HG03135 (cell line): ENCODE data around the gene UBR7.

Source experiments
- ATAC-seq: cut with Tn5 transposase; IDR thresholded peaks from one replicate; pipeline ENCODE4 v1.9.1; 2021; ENCODE audit warnings: mild to moderate bottlenecking, moderate library complexity; ENCODE audit not compliant: unreplicated experiment

Gene UBR7

DNA sequence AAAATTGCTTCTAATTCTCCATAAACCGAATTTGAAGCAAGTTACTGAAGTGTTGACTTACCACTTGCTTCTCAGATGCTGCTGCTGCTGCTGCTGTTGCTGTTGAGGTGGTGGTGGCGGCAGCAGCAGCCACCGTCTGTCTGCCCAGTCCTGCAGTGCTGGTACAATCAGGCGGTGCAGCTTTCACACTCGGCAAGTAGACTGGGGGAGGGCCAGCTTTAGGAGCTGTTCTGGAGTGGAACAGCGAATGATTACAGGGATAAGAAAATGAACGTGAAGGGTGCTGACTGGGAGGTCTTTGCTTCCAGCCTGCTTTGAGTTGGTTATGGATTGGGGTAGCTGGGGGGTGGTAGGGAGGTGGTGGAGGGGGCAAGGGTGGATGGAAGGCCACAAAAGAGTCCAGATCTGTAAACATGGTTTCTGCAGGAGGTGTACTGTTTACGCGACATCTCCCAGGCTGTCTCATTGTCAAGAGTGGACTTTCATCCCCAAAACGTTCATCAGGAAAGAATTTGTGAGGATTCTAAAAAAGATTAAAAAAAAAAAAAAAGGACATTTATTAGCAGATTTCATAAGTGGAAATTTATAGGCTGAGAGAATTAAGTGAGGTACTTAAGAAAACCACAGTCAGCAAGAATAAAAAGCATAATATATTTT, 38.8 kb downstream of the UBR7 start:
- no peak for ATAC-seq

GRCh38 chr14:93246534-93246933, 39.5 kb downstream of the UBR7 start:
- no peak for ATAC-seq

DNA sequence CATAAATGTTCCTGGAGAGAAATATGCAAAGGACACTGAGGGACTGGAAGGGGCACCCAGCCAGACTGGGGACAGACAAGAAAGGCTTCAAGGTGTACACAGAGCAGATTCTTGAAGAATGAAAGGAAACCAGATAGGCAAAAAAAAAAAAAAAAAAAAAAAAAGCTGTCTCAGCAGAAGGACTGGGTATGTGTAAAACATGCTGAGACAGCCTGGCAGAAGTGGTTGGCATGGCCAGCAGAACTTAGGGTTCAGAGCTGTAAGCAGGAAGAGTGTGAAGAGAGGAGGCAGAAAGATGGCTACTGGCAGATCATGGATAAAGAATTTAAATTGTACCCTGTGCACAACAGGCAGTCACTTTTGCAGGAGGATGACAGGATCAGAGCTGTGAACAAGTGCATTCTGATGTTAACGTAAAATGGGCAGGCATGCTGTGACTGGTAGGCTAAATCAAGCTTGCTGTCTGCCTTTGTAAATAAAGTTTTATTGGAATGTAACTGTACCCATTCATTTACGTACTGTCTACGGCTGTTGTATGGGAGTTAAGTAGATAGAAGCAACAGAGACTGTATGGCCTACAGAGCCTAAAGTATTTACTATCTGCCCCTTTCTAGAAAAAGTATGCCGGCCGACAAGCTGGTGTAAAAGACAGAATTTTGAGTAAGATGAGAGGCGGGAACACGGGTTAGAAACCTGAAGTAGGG, 42.2 kb downstream of the UBR7 start:
- no peak for ATAC-seq

GRCh38 chr14:93262446-93262845, 55.4 kb downstream of the UBR7 start:
- ATAC-seq, result no peak

DNA sequence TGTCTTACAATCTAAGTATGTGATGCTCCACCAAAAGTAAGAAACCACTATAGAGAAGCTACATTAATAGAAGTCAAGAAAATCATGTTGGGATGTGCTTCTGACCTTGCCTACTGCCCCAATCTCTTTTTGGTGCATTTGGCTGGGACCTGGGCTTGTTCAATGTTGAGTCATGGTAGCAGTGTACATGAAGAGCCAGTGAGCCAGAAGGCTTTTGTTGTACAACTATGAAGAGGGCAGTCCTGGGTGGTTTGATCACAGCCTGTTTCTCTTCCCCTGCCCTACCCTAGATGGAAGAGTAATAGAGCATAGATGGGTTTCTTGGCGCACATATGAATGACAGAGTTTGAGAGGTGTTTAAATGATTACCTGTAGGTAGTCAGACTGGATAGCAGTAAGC, 56.4 kb downstream of the UBR7 start:
- ATAC-seq, result no peak

DNA sequence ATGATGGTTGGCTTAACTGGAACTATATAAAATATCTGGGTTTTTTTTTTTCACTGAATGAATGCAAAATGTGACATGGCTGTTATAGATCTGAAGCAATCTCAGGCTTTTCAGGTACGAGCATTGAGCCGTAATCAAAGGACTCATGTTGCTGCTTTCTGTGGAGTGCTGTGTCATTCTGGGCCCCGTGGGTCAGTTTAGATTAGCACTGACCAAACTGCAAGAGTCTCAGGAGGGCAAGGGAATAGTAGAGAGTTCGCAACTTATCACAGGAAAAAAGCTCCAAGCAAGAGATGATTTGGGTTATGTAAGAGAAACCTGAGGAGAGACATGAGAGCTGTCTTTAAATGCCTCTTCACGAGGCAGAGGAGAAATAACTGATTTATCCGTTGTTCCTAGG, 59.1 kb downstream of the UBR7 start:
- ATAC-seq, result no peak

DNA sequence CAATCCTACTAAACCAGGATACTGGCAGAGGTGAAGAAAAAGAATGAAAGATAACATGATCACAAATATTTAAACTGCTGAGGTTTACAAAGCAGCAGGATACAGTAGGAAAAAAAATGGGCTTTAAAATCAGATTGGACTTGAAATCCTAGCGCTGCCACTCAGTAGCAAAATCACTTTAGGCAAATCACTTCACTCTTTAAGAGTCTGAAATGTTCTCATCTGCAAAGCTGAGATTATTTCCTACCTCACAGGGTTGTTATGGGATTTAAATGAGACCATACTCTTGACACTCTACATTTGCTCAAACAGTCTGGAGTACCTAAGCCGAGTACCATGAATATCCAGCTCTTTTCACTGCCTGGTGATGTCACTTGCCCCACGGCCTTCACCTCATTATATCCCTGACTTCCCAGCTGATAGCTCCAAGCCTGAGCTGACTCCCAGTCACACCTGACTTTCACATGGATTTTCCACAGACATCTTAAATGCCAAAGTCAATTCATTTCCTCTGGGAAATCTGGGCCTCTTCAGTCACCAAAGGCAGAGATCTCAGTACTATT, 60.2 kb downstream of the UBR7 start:
- ATAC-seq, result no peak

- no peak for ATAC-seq
These were observed 61.4 kb downstream of the UBR7 start for GRCh38 chr14:93268406-93268805.

- no peak for ATAC-seq
These were observed 62.4 kb downstream of the UBR7 start for GRCh38 chr14:93269341-93270068.

DNA sequence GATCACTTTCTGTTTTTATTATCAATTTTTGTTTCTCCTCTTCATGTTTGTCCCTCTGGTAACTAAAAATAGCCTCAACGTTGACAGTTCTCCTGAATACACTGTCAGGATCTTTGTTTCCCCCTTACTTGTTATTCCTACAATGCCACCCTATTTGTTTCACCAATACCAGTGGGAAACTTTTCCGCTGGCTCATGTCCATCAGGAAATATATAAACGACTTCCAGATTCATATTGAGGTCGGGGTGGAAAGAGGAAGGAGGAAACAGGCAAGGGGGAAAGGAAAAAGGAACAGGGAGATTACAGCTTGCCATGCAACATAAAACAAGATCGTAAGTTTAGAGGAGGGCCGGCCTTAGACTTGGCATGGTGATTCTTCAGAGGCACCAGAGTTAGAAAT, 64.1 kb downstream of the UBR7 start:
- ATAC-seq, result no peak

GRCh38 chr14:93274055-93274806, 67.2 kb downstream of the UBR7 start:
- no peak for ATAC-seq

- ATAC-seq, result no peak
These were observed 69.1 kb downstream of the UBR7 start for GRCh38 chr14:93276031-93276716.
